HT1080 (cell line): ENCODE measurements around the gene DYNLRB1. TPM values are rescaled to one million over a fixed set of nuclear protein-coding genes. Genes with fewer than 3 reads are reported as not detected.
A peak's percentile ranks its signal among the peaks of the same experiment; 100 is the strongest.
"Not testable (repeated sequence)": the region's sequence is repeated elsewhere in the genome, so short reads cannot be mapped to it uniquely, and the experiment has no call there.

ENCODE experiments used
- DNase-seq: peaks from one replicate; pipeline ENCODE4 v3.0.0-alpha.2; 2015; ENCODE audit warnings: low read depth
- polyA plus RNA-seq, 2 experiments: library from polyadenylated mRNA; depleted of rRNA; stranded (reverse); fragments of >200 nt; gene quantifications; 2 replicates each; pipeline ENCODE4 v1.2.3, GENCODE V29; 2015
- total RNA-seq: library from RNA; depleted of rRNA; stranded (reverse); fragments of >200 nt; shearing (Covaris generic); gene quantifications from 2 replicates; pipeline ENCODE4 v1.2.3, GENCODE V29; 2014; rRNA removed

DYNLRB1 gene
- total RNA-seq, result 133 and 186 TPM in 2 replicates
- polyA plus RNA-seq (2015; cell fraction: cytosol; rRNA removed), result 136 and 162 TPM in 2 replicates
- polyA plus RNA-seq (2015; cell fraction: nucleus; rRNA removed), result 48.7 and 57.6 TPM in 2 replicates

DNA sequence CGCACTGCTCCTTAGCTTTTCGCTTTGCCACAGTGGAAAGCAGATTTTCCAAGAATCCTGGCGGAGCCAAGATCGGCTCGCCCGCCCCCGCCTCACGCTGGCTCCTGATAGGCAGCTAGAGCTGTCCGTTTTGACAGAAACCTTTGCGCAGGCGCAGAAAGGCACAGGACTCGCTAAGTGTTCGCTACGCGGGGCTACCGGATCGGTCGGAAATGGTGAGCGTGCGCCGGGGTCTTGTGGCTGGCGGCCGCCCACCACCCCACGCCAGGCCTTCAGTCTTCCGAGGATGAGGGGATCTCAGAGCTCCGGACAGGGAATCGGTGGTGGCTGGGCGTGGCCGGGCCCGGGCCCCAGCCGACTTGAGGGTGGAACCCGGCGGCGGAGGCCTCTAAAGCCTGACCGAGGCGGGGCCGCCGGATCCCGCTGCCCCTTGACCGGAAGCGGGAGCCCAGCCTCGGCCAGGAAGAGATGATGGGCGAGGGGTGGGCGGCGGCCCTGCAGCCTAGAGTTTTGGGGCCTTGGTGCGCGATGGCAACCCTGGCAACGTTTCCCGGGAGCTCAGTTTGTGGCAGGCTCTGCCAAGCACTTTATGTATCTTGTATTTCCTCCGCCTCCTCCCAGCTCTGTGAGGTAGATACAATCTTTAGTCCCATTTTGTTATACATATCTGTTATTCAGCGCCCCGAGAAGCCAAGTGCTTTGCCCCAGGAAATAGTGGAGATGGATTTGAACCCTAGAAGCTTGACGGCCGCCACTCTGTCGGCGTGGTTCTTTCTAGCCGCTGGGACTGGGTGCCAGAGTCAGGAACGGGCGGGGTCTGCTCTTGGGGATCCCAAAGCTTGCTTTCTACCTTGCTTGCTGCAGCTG is at the start of gene DYNLRB1:
TSS of gene DYNLRB1 (plus strand) at position 176 of the 867 bp plus-strand sequence. CDS start at position 213, 37 bp downstream.
- peak; percentile 87 for DNase-seq

DNA sequence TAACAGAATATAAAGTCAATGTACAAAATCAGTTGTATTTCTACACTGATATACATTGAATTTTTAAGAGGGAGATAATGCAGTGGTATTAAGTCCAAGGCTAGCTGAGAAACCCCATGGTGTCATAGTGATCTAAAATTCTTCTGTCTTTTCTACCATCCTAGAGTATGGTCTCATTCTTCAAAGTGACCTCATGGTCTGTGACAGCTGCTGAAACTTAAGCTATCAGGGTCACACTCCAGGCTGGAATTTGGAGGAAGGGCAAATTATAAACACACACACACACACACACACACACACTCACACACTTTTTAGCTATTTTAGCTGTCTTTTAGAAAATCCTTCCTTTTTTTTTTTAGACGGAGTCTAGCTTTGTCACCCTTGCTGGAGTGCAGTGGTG is 47.3 kb upstream of the DYNLRB1 start:
- no peak for DNase-seq

DNA sequence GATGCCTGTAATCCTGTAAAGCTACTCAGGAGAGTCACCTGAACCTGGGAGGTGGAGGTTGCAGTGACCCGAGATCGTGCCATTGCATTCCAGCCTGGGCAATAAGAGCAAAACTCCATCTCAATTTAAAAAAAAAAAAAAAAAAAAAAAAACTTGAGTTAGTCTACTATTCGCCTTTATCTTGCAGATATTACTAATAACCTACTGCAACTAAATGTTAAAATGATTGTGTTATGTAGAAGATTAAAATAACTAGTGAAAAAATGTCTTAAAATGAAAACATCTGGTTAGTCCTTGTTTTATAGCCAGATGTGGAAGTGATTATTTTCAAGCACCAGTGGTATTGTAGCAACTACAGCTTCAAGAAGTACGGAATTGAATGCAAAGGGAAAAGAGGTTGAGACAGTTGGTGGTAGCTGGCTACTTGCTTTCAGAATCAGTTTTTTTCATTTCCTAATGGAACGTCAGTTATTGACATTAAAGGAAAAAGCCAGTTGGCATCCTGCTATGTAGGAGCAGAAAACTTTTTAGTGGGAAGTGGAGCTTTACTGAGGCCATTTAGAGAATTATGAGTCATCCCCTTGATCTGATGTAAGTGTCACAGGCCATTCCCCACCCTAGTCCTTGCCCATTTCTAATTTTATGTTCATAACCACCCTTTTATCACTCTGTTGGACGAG is 43.8 kb upstream of the DYNLRB1 start:
- DNase-seq, result peak; percentile 58

DNA sequence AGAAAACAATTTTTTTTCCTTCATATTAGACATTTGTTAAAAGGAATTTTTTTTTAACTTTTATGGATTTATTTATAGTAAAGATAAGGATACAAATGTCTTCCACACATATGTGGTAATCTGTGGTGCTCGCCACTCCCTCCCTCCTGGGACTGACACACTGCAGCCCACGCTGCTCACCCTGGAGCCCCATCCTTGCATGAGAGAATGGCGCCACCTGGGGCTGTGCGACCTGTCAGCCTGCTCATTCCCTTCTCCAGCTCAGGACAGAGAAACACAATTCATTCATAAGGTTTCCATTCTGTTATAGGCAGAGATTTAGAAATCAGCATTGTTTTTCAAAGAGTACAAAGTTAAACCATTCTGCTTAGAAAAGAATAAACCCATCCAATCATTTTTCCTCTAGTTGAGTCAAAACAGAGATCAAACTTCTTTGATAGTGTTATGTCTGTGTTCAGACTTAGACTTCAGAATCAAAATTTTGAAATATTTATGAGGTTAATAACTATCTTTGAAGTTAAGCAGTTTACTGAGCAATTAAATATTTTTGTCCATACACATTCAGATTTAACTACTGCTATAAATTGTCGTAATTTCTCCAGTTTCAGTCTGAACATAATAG is 42.8 kb upstream of the DYNLRB1 start:
- peak; percentile 45 for DNase-seq

DNA sequence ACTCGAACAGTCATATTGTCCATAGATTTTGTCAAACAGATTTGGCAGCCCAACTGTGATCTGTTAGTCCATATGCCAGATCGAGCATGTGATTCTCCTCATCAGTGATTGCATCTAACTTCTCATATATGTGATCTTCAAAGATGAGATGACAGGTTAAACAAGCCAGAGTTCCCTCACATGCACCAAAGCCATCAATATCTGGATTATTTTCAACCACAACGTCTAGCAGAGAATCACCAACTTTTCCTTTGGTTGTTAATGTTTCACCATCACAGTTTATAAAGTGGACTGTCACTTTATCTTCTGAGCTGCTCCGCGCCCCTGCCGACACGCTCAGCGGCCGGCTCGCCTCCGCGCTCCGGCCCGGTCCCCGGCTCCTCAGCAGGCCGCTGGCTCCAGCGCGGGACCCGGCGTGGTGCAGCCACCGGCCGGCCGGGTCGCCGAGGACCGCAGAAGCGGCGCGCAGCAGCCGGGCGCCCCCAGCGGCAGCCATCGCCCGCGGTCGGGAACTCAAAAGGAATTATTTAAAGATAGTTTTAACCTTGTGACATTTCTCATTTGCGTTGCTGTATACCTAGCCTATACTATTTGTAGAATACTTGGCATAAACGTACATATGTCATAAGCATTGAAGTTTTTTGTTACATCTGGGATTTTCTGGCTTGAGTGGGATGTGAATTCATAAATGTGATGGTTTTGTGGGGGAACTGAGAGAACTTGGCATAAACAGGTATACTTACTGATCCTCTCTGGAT is 40.1 kb upstream of the DYNLRB1 start:
- no peak for DNase-seq

DNA sequence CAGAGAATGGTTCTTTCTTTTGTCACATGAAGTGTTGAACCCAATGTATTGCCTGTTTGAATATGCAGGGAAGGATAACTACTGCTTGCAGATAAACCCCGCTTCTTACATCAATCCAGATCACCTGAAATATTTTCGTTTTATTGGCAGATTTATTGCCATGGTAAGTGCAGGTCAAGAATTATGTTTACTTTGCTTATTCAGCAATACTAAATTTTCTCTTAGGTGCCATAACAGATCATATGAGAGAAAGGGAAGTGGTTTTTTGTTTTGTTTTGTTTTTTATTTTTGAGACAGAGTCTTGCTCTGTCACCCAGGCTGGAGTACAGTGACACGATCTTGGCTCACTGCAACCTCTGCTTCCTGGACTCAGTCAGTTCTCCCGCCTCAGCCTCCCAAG is 36.6 kb upstream of the DYNLRB1 start:
- no peak for DNase-seq

DNA sequence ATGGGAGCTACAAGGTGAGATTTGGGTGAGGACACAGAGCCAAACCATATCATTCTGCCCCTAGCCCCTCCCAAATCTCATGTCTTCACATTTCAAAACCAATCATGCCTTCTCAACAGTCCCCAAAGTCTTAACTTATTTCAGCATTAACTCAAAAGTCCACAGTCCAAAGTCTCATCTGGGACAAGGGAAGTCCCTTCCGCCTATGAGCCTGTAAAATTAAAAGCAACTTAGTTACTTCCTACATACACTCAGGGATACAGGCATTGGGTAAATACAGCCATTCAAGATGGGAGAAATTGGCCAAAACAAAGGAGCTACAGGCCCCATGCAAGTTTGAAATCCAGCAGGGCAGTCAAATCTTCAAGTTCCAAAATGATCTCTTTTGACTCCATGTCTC is 34.1 kb upstream of the DYNLRB1 start:
- not testable (repeated sequence) for DNase-seq

DNA sequence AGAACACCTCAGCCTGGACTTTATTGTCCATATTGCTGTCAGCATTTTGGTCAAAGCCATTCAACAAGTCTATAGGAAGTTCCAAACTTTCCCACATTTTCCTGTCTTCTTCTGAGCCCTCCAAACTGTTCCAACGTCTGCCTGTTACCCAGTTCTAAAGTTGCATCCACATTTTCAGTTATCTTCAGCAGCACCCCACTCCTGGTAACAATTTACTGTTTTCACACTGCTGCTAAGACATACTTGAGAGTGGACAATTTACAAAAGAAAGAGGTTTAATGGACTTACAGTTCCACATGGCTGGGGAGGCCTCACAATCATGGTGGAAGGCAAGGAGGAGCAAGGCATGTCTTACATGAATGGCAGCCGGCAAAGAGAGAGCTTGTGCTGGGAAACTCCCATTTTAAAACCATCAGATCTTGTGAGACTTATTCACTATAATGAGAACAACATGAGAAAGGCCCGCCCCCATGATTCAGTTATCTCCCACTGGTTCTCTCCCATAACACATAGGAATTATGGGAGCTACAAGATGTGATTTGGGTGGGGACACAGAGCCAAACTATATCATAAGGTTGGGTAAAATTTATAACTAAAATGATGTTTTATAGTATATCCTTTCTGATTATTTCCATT is 32.5 kb upstream of the DYNLRB1 start:
- not testable (repeated sequence) for DNase-seq

DNA sequence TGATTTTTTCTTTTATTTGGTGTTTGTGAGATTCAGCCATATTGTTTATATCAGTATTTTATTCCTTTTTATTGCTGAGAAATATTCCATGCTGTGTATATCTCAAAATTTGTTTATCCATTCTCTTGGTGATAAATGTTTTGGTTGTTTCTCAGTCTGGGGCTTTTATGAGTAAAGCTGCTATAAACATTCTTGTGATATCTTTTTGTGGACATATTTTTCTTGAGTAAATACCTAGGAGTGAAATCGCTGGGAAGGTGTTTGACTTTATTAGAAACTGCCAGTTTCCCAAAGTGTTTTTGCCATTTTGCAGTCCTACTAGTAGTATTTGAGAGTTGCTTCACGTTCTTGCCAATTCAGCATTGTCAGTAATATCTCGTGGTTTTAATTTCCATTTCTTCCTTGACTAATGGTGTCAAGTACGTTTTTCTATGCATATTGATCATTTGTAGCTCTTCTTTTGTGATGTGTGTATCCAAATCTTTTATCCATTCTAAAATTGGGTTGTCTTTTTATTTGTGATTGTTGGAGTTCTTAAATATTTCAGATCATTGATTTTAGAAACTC is 31.1 kb upstream of the DYNLRB1 start:
- no peak for DNase-seq

DNA sequence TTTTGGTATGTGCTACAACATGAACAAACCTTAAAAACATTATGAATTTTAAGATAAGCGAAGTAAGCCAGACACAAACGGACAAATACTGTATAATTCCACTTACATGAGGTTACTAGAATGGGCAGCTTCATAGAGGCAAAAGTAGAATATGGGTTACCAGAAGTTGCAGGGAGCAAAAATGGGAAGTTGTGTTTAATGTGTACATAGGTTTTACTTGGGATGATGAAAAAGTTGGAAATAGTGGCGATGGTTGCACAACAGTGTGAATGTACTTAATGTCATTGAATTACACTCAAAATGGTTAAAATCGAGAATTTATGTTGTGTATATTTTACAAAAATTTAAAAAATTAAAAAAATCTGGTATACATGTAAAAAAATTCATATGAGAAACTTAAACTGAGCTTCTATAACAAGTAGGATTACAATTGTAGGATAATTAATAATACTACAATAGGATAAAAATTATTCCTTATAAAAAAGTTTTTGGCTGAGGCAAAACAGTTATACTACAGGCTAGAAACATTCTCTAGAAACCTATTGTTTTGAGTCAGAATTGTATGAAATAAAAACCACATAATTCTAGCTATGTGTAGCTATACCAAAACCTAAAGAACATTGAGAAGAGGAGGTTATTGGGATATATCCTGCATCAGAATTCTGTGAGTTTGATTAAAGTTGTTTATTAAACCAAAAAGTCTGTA is 24.8 kb upstream of the DYNLRB1 start:
- no peak for DNase-seq

DNA sequence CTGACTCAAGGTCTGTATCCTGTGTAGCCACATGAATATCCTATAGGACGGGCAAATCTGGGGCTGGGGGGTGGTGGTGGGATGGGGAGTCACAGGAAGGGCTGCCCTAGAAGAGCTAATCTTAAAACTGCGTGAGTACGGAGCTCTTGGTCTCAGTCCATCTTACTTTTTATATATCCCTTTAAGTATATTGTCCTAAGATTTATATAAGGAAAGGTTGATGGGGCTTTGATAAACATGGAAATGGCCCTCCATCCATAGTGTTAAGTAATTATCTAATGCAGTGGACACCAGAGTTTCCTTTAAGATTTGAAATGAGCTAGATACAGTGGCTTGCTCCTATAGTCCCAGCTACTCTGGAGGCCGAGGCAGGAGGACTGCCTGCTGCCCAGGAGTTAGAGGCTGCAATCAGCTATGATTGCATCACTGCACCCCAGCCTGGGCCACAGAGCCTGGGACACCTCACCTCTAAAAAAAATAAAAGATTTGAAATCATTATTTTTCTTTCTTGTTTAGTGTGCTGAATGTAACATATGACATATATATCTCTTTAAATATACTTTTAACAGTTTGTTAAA is 24.2 kb upstream of the DYNLRB1 start:
- DNase-seq, result no peak

DNA sequence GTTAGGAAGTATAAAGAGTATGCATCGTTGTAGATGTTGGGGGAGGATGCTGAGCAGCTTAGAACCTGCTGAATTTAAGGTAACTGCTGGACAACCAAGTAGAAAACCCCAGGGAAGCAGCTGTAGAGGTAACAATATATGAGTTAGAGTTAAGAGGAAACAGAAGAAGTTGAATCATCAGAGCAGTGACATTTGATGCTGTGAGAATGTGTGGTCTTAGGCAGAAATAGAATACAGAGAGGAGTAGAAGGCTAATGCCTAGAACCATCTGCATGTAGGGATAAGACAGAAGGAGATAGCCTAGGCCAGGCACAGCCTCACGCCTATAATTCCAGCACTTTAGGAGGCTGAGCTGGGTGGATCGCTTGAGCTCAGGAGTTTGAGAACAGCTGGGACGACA is 22.6 kb upstream of the DYNLRB1 start:
- peak; percentile 20 for DNase-seq

DNA sequence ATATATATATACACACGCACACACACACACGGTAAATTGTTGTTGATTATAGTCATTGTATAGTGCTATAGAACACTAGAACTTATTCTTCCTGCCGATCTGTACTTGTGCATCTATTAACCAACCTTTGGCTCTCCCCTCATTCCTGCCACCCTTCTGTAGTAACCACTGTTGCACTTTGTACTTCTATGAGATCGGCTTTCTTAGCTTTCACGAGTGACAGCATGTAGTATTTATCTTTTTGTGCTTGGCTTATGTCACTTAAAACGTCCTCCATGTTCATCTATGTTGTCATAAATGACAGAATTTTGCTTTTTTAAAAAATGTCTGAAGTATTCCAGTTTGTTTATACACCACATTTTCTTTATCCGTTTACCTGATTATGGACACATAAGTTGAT is 20.9 kb upstream of the DYNLRB1 start:
- no peak for DNase-seq

DNA sequence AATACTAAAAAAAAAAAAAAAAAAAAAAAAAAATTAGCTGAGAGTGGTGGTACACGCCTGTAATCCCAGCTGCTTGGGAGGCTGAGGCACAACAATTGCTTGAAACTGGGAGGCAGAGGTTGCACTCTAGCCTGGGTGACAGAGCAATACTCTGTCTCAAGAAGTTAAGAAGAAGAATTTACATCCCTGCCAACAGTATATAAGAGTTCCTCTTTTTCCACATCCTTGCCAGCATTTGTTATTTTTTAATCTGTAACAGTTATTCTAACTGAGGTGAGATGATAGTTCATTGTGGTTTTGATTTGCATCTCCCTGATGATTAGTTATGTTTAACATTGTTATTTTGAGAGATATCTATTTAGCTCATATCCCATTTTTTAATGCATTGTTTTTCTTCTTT is 20.3 kb upstream of the DYNLRB1 start:
- no peak for DNase-seq

DNA sequence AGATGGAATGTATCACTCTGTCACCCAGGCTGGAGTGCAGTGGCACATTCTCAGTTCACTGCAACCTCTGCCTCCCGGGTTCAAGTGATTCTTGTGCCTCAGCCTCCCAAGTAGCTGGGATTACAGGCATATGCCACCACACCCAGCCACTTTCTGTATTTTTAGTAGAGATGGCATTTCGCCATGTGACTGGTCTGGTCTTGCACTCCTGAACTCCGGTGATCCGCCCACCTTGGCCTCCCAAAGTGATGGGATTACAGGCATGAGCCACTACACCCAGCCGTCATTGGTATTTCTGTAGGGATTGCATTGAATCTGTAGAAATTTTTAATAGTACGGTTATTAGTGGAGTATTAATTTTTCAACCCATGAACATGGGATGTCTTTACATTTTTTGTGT is 18.6 kb upstream of the DYNLRB1 start:
- DNase-seq, result not testable (repeated sequence)

DNA sequence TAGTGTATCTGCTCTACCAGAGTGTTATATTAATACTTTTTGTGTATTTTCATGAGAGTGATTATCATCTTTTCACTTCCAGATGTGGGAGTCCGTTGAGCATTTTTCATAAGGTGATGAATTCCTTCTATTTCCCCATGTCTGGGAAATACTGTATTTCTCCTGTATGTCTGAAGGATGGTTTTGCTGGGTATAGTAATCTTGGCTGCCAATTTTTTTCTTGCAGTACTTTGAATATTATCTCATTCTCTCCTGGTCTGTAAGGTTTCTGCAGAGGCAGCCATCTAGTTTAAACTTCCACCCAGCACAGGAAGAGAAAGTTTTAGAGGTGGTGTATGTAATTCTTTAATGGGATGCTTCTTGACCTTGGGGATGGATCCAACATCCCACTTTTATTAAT is 15.4 kb upstream of the DYNLRB1 start:
- DNase-seq, result no peak

DNA sequence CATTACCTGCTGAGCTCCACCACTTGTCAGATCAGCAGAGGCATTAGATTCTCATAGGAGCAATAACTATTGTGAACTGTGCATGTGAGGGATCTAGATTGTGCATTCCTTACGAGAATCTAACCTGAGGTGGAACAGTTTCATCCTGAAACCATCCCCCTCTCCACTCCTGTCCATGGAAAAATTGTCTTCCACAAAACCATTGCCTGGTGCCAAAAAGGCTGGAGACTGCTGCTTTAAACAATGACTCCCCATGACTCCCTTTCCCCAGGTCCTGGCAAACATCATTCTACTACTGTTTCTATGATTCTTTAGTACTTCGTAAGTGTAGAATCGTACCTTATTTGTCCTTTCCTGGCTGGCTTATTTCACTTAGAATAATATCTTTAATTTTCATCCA is 9.7 kb upstream of the DYNLRB1 start:
- no peak for DNase-seq

DNA sequence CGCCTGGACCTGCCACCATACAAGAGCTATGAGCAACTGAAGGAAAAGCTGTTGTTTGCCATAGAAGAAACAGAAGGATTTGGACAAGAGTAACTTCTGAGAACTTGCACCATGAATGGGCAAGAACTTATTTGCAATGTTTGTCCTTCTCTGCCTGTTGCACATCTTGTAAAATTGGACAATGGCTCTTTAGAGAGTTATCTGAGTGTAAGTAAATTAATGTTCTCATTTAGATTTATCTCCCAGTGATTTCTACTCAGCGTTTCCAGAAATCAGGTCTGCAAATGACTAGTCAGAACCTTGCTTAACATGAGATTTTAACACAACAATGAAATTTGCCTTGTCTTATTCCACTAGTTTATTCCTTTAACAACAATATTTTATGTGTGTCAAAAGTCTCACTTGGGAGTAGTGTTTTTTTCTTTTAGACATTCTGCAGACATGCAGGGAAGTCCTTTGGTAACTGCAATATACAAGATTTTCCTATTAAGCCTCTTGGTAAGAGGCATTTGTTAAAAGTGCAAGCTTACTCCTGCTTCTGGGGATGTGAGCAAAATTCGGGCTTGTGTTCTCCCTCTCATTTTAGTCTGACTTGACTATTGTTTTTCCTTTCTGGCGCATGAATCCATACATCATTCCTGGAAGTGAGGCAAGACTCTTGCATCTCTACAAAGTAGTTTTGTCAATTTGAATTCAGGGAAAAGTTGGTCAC is 8.4 kb upstream of the DYNLRB1 start:
- DNase-seq, result no peak

DNA sequence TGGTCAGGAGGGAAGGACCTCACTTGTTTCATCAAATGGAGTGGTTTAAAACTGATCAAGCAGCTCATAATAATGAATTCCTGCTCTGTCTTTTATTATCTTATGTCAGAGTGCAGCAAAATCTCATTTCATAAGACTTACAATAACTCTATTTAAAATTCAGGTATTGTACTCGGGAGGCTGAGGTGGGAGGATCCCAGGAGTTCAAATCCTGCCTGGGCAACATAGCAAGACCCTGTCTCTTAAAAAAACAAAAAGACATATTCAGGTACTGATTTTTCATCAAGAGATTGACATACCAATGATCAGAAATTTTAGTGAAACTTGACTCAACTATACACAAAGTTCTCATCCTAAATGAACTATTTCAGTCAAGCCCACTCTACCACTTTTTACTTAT is 5.6 kb upstream of the DYNLRB1 start:
- DNase-seq, result no peak
